Astrocyte of the spinal cord (primary cell): Measurements from ENCODE around the gene TENM4.

ENCODE experiments used
- DNase-seq: peaks from one replicate; pipeline ENCODE4 v3.0.0; 2011; ENCODE audit warnings: low read depth, low spot score
- H3K4me3 ChIP-seq: 2 replicates; pipeline ENCODE4 v1.5.1; 2011; ENCODE audit warnings: low read depth, mild to moderate bottlenecking, low read length, moderate library complexity
- in situ Hi-C: cut with HindIII; loops from 2 replicates; pipeline ENCODE4 v1.10.0; 2017; ENCODE audit warnings: low sequenced_read_pairs
- TF ChIP-seq, protein P1 (sequence below): IDR thresholded peaks from 2 replicates; pipeline ENCODE4 v1.5.1; 2012; ENCODE audit warnings: low read depth, mild to moderate bottlenecking, low read length, inconsistent platforms

TENM4 gene

DNA sequence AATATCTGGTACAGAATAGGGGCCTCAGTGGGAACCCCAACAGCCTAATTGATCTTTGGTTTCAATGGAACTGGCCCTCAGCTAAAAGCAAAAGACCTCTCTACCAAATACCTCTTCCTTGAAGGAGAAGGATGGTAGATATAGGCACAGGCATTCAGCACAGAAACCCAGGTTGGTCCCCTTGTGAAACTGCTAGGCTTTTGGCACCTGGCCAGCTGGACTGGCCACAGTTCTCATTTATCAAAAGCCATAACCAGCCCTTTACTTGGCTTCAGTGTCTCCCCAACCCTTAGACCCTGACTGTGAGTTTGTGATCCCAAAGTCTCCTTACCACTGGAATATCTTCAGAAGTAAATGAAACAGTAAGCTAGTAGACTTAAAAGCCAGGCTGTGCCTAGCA, 152.9 kb downstream of the TENM4 start:
- in situ Hi-C loops, result no loop called here
- no peak for DNase-seq
- TF ChIP-seq, protein P1, sequence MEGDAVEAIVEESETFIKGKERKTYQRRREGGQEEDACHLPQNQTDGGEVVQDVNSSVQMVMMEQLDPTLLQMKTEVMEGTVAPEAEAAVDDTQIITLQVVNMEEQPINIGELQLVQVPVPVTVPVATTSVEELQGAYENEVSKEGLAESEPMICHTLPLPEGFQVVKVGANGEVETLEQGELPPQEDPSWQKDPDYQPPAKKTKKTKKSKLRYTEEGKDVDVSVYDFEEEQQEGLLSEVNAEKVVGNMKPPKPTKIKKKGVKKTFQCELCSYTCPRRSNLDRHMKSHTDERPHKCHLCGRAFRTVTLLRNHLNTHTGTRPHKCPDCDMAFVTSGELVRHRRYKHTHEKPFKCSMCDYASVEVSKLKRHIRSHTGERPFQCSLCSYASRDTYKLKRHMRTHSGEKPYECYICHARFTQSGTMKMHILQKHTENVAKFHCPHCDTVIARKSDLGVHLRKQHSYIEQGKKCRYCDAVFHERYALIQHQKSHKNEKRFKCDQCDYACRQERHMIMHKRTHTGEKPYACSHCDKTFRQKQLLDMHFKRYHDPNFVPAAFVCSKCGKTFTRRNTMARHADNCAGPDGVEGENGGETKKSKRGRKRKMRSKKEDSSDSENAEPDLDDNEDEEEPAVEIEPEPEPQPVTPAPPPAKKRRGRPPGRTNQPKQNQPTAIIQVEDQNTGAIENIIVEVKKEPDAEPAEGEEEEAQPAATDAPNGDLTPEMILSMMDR, result no peak
- no peak overlapping the region for H3K4me3 ChIP-seq

- H3K4me3 ChIP-seq, result no peak overlapping the region
- no peak for DNase-seq
- TF ChIP-seq, protein P1, result no peak
- in situ Hi-C loops, result no loop called here
Measured at GRCh38 chr11:79285756-79286155, 155.1 kb downstream of the TENM4 start.

DNA sequence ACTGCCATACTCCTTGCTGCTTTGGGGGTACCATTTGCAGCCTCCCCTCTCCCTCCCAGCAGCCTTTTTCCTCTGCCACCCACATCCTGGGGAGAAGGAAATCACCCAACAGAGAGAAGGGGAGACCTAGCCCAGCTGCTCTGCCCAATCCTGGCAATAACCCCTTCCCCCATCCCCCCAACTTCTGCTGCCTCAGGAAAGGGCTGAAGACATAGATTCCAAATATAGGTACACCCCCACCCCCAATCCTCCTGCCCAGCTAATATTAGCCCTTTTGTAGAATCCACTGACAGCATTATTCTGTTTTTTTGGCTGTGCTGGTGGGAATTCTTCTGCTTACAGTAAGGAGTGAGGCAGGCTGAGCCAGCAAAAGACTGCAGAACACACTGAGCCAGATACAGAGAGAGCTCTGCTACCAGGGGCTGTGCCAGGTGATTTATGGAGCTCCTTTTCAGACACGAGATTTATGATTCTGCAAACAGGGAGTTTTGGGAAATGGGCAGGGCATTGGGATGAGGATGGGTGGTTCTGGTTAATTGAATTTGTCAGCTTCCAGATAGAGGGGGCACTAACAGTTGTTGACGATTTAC, 164.0 kb downstream of the TENM4 start:
- in situ Hi-C loops, result no loop called here
- TF ChIP-seq, protein P1, result no peak
- no peak overlapping the region for H3K4me3 ChIP-seq
- no peak for DNase-seq

GRCh38 chr11:79274636-79275331, 166.0 kb downstream of the TENM4 start:
- DNase-seq, result peak; percentile 67
- H3K4me3 ChIP-seq, result no peak overlapping the region
- in situ Hi-C loops, result no loop called here
- TF ChIP-seq, protein P1, result no peak

DNA sequence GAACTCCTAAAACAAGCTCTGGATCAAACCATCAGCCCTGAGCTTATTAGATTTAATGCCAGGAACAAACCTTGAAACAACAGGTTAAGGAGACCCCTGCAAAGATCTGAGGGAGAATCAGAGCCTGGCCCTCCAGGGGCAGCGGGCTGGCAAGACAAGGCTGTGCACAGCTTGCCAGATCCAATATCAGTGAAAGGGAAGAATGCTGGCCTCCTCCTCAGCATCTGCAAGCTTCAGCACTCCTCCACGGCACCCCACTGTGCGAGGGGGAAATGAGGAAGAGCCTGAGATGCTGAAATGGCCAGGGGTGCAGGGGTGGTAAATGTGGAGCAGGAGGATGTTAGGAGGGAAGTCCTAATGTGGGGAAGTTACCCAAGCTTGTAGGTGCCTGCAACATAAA, 167.0 kb downstream of the TENM4 start:
- in situ Hi-C loops, result no loop called here
- TF ChIP-seq, protein P1, result no peak
- no peak overlapping the region for H3K4me3 ChIP-seq

DNA sequence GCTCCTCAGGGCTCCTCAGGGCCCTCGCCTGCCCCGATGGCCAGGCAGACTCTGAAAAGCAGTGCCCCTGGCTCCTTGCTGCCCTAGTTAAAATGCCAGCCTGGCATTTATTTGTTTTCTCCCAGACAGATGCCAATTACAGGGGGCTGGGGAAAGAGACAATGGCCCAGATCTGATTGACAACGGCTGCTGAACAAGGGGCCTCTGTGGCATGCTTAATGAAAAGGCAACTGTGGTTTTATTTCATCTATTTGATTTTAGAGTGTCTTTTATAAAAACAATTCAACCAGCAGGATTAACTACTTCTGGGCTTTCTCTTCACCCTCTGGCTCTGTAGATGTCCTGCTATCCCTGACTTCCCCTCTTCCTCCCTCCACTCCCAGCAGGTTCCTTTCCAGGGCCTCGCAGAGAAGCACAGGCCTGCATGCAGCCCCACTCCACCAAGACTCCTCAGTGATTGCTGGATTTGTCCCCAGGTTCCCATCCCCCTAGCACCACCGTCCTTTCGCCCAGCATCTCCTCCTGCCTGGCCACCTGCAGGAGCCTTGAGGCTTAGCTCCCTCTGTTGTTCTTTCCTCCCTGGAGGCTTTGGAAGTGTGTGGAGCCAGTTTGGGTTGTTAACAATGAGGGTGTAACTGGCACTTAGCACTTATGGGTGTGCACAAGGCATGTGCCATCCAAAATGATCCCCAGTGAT, 171.1 kb downstream of the TENM4 start:
- in situ Hi-C loops, result no loop called here
- no peak for DNase-seq
- H3K4me3 ChIP-seq, result no peak overlapping the region
- TF ChIP-seq, protein P1, result peak; percentile 15

More for the DNA sequence above, 167.0 kb downstream of the TENM4 start:
- DNase-seq, result no peak
